ENCODE data around the gene SLC10A1. TPM values are rescaled to one million over a fixed set of nuclear protein-coding genes. Genes with fewer than 3 reads are reported as not detected.
"Not testable (repeated sequence)": the region's sequence is repeated elsewhere in the genome, so short reads cannot be mapped to it uniquely, and the experiment has no call there.

Gene SLC10A1
- total RNA-seq, 4 donors from 2014 or later: not detected

DNA sequence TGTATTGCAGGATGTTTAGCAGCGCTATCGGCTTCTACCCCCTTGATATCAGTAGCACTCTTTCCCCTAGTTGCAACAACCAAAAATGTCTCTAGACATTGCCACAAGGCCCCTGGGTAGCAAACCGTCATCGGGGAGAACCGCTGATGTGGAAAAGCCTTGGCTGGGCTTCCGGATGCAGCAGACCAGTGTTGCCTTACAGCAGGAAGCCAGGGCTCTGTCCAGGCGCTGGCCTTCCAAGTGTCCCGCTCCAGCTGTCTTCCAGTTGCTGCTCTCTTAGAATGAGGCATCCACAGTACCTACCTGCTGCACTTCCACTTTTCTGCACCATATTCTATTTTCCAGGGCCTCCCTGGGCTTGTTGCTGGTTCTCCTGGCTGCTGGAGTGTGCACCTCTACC lies 22.6 kb upstream of the SLC10A1 start:
- DNase-seq (ENCODE audit: low spot score) (no peak), ATAC-seq (ENCODE audit: low FRiP score) (no peak)
- TF ChIP-seq, protein P1, sequence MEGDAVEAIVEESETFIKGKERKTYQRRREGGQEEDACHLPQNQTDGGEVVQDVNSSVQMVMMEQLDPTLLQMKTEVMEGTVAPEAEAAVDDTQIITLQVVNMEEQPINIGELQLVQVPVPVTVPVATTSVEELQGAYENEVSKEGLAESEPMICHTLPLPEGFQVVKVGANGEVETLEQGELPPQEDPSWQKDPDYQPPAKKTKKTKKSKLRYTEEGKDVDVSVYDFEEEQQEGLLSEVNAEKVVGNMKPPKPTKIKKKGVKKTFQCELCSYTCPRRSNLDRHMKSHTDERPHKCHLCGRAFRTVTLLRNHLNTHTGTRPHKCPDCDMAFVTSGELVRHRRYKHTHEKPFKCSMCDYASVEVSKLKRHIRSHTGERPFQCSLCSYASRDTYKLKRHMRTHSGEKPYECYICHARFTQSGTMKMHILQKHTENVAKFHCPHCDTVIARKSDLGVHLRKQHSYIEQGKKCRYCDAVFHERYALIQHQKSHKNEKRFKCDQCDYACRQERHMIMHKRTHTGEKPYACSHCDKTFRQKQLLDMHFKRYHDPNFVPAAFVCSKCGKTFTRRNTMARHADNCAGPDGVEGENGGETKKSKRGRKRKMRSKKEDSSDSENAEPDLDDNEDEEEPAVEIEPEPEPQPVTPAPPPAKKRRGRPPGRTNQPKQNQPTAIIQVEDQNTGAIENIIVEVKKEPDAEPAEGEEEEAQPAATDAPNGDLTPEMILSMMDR (IDR thresholded peaks at IDR 0.05): no peak

DNA sequence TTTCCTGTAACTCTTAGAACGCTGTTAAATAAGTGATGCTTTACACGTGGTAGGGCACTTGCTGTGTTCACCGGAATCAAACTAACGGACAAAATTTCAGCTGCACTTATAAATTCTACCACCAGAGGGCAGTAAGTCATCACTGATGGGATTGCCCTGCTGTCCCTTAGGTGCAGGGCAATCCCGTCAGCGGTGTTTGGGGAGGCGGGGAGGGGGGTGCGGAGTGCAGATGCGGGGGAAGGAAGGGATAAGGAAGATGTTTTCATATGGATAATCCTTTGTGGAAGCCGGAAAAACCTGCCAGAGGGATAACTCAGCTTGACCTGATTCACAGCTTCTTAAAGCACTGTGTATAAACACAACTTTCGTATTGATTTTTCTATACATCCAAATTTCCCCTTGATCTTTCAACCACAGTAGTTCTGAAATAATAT lies 21.7 kb upstream of the SLC10A1 start:
- TF ChIP-seq, protein P1 (IDR thresholded peaks at IDR 0.05): peak in 2 of 3 donors; percentile 63 to 78
- no peak for DNase-seq (ENCODE audit: low spot score)
- peak; percentile 48 for ATAC-seq (ENCODE audit: low FRiP score)

DNA sequence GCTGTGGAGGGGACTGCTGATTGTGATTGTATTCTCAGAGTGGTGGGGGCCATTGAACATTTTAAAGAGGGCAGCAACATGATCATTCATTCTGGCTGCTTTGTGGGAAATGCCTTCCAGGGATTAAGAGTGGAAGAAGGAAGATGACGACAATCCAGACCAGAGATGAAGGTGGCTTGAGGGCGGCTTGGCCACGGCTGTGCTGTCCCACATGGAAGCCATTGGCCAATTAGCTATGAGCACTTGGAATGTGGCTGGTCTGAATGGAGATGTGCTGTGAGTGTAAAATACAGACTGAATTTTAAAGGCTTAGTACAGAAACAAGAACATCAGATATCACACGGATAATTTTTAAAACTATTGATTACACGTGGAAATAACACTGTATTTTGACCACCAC lies 19.2 kb upstream of the SLC10A1 start:
- TF ChIP-seq, protein P1 (IDR thresholded peaks at IDR 0.05): no peak

DNA sequence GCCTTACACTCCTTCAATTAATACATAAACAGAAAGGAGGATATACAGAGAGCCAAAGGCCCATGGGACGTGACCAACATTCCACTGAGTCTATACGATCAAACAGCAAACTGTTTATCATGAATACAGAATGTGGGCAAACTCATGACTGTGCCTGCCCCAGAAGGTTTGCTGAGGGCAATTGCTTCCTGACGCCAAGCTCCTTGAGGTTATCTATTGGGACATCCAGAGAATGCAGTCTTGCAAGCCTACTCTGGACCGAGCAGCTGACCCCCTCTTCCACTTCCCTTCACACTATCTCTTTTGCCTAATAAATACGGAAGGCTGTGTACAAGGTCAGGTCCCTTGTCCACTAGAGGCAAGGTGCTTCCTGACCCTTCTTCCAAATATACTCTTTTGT lies 18.5 kb upstream of the SLC10A1 start:
- ATAC-seq (ENCODE audit: low FRiP score) (no peak), DNase-seq (ENCODE audit: low spot score) (no peak)
- TF ChIP-seq, protein P1 (IDR thresholded peaks at IDR 0.05): no peak

More for the DNA sequence above, 19.2 kb upstream of the SLC10A1 start:
- DNase-seq (ENCODE audit: low spot score) (no peak), ATAC-seq (ENCODE audit: low FRiP score) (no peak)

DNA sequence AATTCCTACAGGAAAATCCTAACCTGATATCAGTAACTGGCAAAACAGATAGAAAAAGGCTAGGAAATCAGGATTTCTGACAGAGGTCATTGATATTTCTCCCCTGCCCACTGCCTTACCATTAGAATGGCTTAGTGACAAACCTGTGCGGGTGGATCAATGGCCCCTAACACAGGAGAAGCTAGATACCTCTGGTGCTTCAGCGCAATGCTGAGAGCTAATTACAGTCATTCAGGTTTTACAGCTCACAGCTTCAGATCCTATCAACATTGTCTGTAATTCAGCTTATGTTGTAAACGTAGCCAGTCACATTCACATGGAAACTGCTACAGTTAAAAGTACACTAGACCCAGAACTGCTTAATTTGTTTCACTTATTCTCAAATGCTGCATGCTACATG lies 17.4 kb upstream of the SLC10A1 start:
- DNase-seq (ENCODE audit: low spot score): no peak
- TF ChIP-seq, protein P1 (IDR thresholded peaks at IDR 0.05): no peak
- ATAC-seq (ENCODE audit: low FRiP score): no peak

DNA sequence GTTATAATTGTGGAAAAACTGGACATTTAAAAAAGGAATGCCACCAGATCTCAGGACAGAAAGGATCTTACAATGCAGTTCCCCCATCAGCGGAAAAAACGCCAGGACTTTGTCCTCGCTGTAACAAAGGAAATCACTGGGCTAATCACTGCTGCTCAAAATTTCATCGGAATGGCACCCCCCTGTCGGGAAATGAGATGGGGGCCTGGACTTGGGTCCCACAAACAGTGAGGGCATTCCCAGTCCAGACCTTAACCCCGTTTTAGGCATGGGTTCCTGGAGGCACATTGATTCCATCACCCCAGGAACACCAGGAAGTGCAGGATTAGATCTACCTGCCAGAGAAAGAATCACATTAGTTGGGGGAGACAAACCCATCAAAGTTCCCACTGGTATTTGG lies 16.3 kb upstream of the SLC10A1 start:
- ATAC-seq (ENCODE audit: low FRiP score); DNase-seq (ENCODE audit: low spot score): not testable (repeated sequence)

DNA sequence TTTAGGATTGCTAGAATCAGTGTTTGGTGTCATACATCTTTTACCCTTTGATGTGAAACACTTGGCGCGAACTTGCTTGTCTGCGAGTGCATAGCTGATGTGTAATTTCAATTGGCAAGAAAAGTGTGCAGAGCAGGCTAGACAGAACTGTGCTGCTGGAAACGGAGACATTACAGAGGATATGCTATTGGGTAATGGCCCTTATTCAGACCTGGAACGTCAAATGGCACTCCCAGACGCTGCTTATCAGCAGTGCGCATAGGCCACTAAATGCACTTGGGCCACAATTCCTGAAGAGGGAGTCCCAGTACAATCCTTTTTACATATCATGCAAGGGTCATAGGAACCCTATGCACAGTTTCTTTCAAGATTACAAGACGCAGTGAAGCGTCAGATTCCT lies 15.7 kb upstream of the SLC10A1 start:
- no peak for ATAC-seq (ENCODE audit: low FRiP score)
- no peak for DNase-seq (ENCODE audit: low spot score)
- TF ChIP-seq, protein P1 (IDR thresholded peaks at IDR 0.05): no peak

DNA sequence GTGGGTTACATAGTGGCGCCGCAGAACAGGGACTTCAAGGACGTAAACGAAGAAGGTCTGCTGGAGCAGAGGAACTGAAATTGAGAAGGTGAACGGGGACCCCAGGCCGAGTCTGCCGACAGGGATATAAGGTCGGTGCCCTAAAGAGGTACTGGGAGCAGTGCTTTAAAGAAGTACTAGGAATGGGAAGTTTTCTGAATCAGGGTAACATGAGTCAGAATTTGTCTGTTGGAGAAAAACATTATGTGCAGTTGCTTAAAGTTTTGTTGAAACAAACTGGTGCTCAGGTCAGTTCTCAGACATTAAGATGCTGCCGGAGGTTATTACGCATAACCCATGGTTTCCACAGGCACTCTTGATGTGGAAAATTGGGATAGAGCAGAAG lies 14.8 kb upstream of the SLC10A1 start:
- DNase-seq (ENCODE audit: low spot score) (no peak), ATAC-seq (ENCODE audit: low FRiP score) (no peak)
- TF ChIP-seq, protein P1 (IDR thresholded peaks at IDR 0.05): no peak

All from omental fat pad (tissue), 4 donors.